Pancreas (tissue), 10 donors: ENCODE data around the gene SLC13A1. TPM values are rescaled to one million over a fixed set of nuclear protein-coding genes. Genes with fewer than 3 reads are reported as not detected.

Source experiments
- ATAC-seq, 4 donors: fragments of 200-7000 bp; cut with Tn5 transposase; one replicate each; pipeline versions ENCODE4 v1.8.0 to v1.9.1; 2020; ENCODE audit warnings: mild to moderate bottlenecking in 4 of 4, moderate library complexity in 4 of 4
- DNase-seq, 6 donors: peaks; one replicate each; pipeline ENCODE4 v3.0.0-alpha.2; 2020
- FAIRE-seq: peaks from 2 replicates; lab custom pipeline; 2012; peaks lifted over from hg19 to GRCh38; lab: Jason Lieb, UNC
- H3K27ac ChIP-seq, 4 donors: fragments of 200-600 bp; sonication (generic); 1 replicate in 3 of 4; 2 replicates in 1 of 4; pipeline versions ENCODE4 v1.5.0 to v1.8.0; 2020
- H3K27me3 ChIP-seq, 4 donors: fragments of 200-600 bp; one replicate each; pipeline ENCODE4 v1.8.0; 2021
- H3K36me3 ChIP-seq, 3 donors: fragments of 200-600 bp; sonication (generic) in 1 of 3; one replicate each; pipeline versions ENCODE4 v1.5.0 to v1.8.0; 2020 to 2021
- H3K4me1 ChIP-seq, 3 donors: fragments of 200-600 bp; one replicate each; pipeline ENCODE4 v1.8.0; 2021
- H3K4me3 ChIP-seq, 4 donors: fragments of 200-600 bp; sonication (generic) in 2 of 4; one replicate each; pipeline versions ENCODE4 v1.5.0 to v1.8.0; 2020 to 2021
- H3K9me3 ChIP-seq, 4 donors: fragments of 200-600 bp; one replicate each; pipeline ENCODE4 v1.8.0; 2021
- WGBS, 2 donors: extraction: QIAGEN DNeasy Blood & Tissue Kit; methylation state at CpG; one replicate each; pipeline ENCODE4 v1.1.7; 2013; 5-methylcytosine and 5-hydroxymethylcytosine counted together
- intact Hi-C, 3 donors: fragments of 100-400 bp; cut with DNase I; formaldehyde crosslinking; loops; one replicate each; pipeline versions ENCODE4 v1.11.1 to v1.14.2; 2022
- polyA plus RNA-seq, 2 donors: library from polyadenylated mRNA; stranded (reverse); fragments of 200-250 nt; gene quantifications; one replicate each; pipeline ENCODE4 v1.2.3, GENCODE V29; 2013
- total RNA-seq, 6 donors: library from RNA; stranded (reverse); fragmentation: NEBNext Ultra II Directional in 4 of 6; extraction: Animal tissue kit (Norgen Biotek cat#: 25700) in 4 of 6; gene quantifications; one replicate each; pipeline versions ENCODE4 v1.2.1 to v1.2.4, GENCODE V29; 2021 to 2023
- TF ChIP-seq, protein P1 (sequence below), 4 donors: fragments of 200-600 bp; sonication (generic) in 3 of 4; IDR thresholded peaks; one replicate each; pipeline versions ENCODE4 v1.5.0 to v1.8.0; 2021; ENCODE audit warnings: antibody characterized with exemption in 4 of 4
- donor health status: healthy with polysubstance abuse.
- donor health status: DM: no; HTN: no; CAD: no; lungs with moderate emphysema.
- donor health status: DM: no; HTN: no; CAD: no.
- donor health status: control.
- donor health status: control.
- donor health status: Bipolar disorder and iron deficiency.
- donor health status: DM: yes; HTN: yes; CAD: no.
- donor health status: DM: no; HTN: no; CAD: no.
- donor health status: DM: no; HTN: no; CAD: no.
- donor health status: DM: yes; HTN: yes; CAD: no.

The SLC13A1 gene
- total and polyA plus RNA-seq, 8 donors = 0.02 to 0.19 (median 0.09) TPM; not detected in 3

DNA sequence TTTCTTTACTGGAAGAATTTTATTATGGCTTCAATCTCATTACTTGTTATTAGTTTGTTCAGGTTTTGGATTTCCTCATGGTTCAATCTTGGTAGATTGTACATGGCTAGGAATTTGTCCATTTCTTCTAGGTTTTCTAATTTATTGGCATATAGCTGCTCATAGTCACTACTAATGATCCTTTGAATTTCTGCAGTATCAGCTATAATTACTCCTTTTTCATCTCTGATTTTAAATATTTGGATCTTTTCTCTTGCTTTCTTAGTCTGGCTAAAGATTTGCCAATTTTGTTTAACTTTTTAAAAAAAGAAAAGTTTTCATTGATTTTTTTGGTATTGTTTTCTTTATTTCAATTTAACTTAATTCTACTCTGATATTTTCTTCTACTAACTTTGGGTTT lies 59.2 kb downstream of the SLC13A1 start:
- DNase-seq = no peak
- intact Hi-C loops = loop anchor here in 1 of 3 donors (10.0 kb wide), 1 partner anchor 236 kb away; no protein-coding TSS in a partner anchor
- H3K36me3 ChIP-seq = no peaks in the 10 kb centered on the region
- H3K9me3 ChIP-seq = no peaks in the 10 kb centered on the region
- no peaks in the 10 kb centered on the region for H3K27me3 ChIP-seq
- H3K4me3 ChIP-seq = no peak overlapping the region
- H3K4me1 ChIP-seq = no peaks in the 10 kb centered on the region
- TF ChIP-seq, protein P1, sequence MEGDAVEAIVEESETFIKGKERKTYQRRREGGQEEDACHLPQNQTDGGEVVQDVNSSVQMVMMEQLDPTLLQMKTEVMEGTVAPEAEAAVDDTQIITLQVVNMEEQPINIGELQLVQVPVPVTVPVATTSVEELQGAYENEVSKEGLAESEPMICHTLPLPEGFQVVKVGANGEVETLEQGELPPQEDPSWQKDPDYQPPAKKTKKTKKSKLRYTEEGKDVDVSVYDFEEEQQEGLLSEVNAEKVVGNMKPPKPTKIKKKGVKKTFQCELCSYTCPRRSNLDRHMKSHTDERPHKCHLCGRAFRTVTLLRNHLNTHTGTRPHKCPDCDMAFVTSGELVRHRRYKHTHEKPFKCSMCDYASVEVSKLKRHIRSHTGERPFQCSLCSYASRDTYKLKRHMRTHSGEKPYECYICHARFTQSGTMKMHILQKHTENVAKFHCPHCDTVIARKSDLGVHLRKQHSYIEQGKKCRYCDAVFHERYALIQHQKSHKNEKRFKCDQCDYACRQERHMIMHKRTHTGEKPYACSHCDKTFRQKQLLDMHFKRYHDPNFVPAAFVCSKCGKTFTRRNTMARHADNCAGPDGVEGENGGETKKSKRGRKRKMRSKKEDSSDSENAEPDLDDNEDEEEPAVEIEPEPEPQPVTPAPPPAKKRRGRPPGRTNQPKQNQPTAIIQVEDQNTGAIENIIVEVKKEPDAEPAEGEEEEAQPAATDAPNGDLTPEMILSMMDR (IDR thresholded peaks at IDR 0.05) = no peak
- peak; percentile 43 for FAIRE-seq
- no peak overlapping the region for H3K27ac ChIP-seq
- no peak for ATAC-seq

DNA sequence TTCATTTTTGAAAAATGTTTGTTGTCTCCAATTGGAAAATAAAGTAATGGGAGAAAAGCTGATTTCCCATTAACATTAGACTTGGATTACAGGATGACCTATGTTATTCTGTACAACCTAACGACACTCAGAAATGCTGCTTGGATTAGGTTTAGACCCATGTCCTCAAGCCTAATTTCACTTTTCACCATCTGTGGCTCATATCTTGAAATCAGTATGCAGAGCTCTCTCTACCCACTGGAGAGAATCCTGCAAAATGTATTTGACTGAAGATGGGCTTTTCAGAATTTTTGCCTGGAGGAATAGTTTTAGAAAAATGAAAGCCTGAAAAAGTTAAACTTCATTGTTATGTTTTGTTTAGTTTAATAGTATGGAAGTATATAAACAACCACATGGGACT lies 63.8 kb downstream of the SLC13A1 start:
- DNase-seq (no peak), ATAC-seq (no peak), FAIRE-seq (no peak)
- Histone ChIP-seq H3K9me3 (no peaks in the 10 kb centered on the region), H3K27me3 (no peaks in the 10 kb centered on the region), H3K27ac (no peak overlapping the region), H3K4me1 (no peaks in the 10 kb centered on the region), H3K36me3 (no peaks in the 10 kb centered on the region), H3K4me3 (no peak overlapping the region)
- intact Hi-C loops = no loop called here
- TF ChIP-seq, protein P1 (IDR thresholded peaks at IDR 0.05) = no peak
- 74 to 94% methylated on average over 1 of the region's 1 CpG for WGBS, 2 donors

DNA sequence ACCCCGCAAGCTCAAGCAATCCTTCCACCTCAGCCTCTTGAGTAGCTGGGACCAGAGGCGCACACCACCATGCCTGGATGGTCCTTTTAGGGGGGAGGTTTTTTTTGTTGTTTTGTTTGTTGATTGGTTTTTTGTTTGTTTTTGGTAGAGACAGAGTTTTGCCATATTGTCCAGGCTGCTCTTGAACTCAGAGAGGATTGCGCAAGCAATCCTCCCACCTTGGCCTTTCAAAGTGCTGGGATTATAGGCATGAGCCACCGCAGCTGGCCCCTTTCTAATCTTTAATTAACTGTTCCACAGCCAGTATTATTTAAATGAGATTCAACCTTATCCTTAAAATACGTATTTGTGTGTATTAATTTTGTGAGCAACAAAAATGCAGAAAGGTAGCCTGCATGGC lies 65.8 kb downstream of the SLC13A1 start:
- 86 to 90% methylated on average over 5 of the region's 5 CpGs for WGBS, 2 donors
- no peak for FAIRE-seq
- no peak for ATAC-seq

DNA sequence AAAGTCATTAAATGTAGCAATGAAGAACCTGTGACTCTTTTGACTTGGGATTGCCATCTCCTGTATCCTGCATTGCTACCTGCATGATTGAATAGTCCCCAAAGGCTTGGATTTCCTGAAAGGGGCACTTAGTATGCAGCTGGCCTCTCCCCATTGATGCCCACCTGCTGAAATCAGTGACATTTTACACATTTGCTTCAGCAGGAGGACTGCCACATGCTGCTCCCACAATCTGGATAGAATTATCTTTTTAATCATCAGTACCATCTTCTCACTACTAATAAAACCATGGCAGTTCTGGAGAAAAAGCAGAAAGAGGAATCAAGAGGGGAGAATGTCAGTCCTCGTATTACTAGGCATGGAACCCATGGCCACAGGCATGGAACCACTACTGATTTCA lies 67.8 kb downstream of the SLC13A1 start:
- no peaks in the 10 kb centered on the region for H3K27me3 ChIP-seq
- no peaks in the 10 kb centered on the region for H3K4me1 ChIP-seq
- H3K27ac ChIP-seq = no peak overlapping the region
- TF ChIP-seq, protein P1 (IDR thresholded peaks at IDR 0.05) = no peak
- intact Hi-C loops = no loop called here
- WGBS, 2 donors = 88 to 89% methylated on average over 1 of the region's 1 CpG
- H3K4me3 ChIP-seq = no peak overlapping the region
- H3K9me3 ChIP-seq = no peaks in the 10 kb centered on the region
- H3K36me3 ChIP-seq = no peaks in the 10 kb centered on the region
- no peak for DNase-seq
- no peak for FAIRE-seq
- ATAC-seq = no peak

More for the DNA sequence above, 65.8 kb downstream of the SLC13A1 start:
- no peak overlapping the region for H3K27ac ChIP-seq
- no peak overlapping the region for H3K4me3 ChIP-seq
- no peaks in the 10 kb centered on the region for H3K9me3 ChIP-seq
- H3K4me1 ChIP-seq = no peaks in the 10 kb centered on the region
- intact Hi-C loops = no loop called here
- TF ChIP-seq, protein P1 (IDR thresholded peaks at IDR 0.05) = no peak
- no peaks in the 10 kb centered on the region for H3K36me3 ChIP-seq
- H3K27me3 ChIP-seq = no peaks in the 10 kb centered on the region
- DNase-seq = no peak

DNA sequence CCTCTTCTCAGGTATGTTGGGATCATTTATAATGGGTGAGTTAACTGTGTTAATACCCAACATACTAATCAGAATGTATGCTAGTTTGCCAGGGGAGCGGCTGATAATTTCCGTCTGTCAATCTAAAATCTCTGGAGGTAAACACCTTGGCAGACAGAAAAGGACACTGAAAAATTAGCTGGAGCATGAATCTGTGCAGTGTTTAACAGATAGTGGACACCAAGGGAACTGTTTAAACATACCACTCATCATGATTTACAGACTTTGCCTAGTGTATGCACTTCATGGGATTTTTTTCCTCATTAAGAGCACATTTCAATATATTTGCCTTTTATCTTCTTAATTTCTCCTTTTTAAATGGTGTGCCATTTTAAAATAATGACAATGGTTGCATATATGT lies 68.2 kb downstream of the SLC13A1 start:
- no peak for FAIRE-seq

More for the DNA sequence above, 68.2 kb downstream of the SLC13A1 start:
- Histone ChIP-seq H3K36me3 (no peaks in the 10 kb centered on the region), H3K4me3 (no peak overlapping the region), H3K27me3 (no peaks in the 10 kb centered on the region), H3K27ac (no peak overlapping the region), H3K4me1 (no peaks in the 10 kb centered on the region), H3K9me3 (no peaks in the 10 kb centered on the region)
- intact Hi-C loops = no loop called here
- TF ChIP-seq, protein P1 (IDR thresholded peaks at IDR 0.05) = no peak
- ATAC-seq = no peak
- DNase-seq = no peak
- WGBS, 2 donors = 15 to 26% methylated on average over 2 of the region's 2 CpGs
